ENCODE data around the gene MAGI1. TPM values are rescaled to one million over a fixed set of nuclear protein-coding genes. Genes with fewer than 3 reads are reported as not detected.

The MAGI1 gene
- total RNA-seq, 1 donor from 2014 or later = 33.1 TPM

- no peak for DNase-seq (ENCODE audit: missing footprints)
- no peak for ATAC-seq
- intact Hi-C loops (cut with DNase I) = no loop called here
Observed at GRCh38 chr3:65659396-65659795, 379.3 kb downstream of the MAGI1 start.

- DNase-seq (ENCODE audit: missing footprints) = no peak
- intact Hi-C loops (cut with DNase I) = no loop called here
- ATAC-seq = no peak
Observed at GRCh38 chr3:65658401-65658800, 380.3 kb downstream of the MAGI1 start.

GRCh38 chr3:65655061-65655460 is 383.7 kb downstream of the MAGI1 start:
- ATAC-seq (no peak), DNase-seq (ENCODE audit: missing footprints) (no peak)

GRCh38 chr3:65653731-65654130 is 385.0 kb downstream of the MAGI1 start:
- ATAC-seq (no peak), DNase-seq (ENCODE audit: missing footprints) (no peak)
- intact Hi-C loops (cut with DNase I) = no loop called here

More at GRCh38 chr3:65655061-65655460, 383.7 kb downstream of the MAGI1 start:
- intact Hi-C loops (cut with DNase I) = no loop called here

GRCh38 chr3:65650247-65650646 is 388.5 kb downstream of the MAGI1 start:
- intact Hi-C loops (cut with DNase I) = no loop called here
- DNase-seq (ENCODE audit: missing footprints) (no peak), ATAC-seq (no peak)

GRCh38 chr3:65647369-65647768 is 391.3 kb downstream of the MAGI1 start:
- DNase-seq (ENCODE audit: missing footprints) = no peak
- ATAC-seq = no peak
- intact Hi-C loops (cut with DNase I) = no loop called here

- ATAC-seq (peak; percentile 23), DNase-seq (ENCODE audit: missing footprints) (no peak)
- intact Hi-C loops (cut with DNase I) = no loop called here
Observed at GRCh38 chr3:65642883-65643282, 395.8 kb downstream of the MAGI1 start.

GRCh38 chr3:65641777-65642176 is 396.9 kb downstream of the MAGI1 start:
- intact Hi-C loops (cut with DNase I) = no loop called here
- ATAC-seq (no peak), DNase-seq (ENCODE audit: missing footprints) (no peak)

GRCh38 chr3:65641045-65641444 is 397.7 kb downstream of the MAGI1 start:
- intact Hi-C loops (cut with DNase I) = no loop called here
- DNase-seq (ENCODE audit: missing footprints) = no peak

GRCh38 chr3:65639444-65639843 is 399.3 kb downstream of the MAGI1 start:
- no peak for DNase-seq (ENCODE audit: missing footprints)
- no peak for ATAC-seq
- intact Hi-C loops (cut with DNase I) = no loop called here

More at GRCh38 chr3:65641045-65641444, 397.7 kb downstream of the MAGI1 start:
- no peak for ATAC-seq

GRCh38 chr3:65638301-65638700 is 400.4 kb downstream of the MAGI1 start:
- ATAC-seq (no peak), DNase-seq (ENCODE audit: missing footprints) (no peak)
- intact Hi-C loops (cut with DNase I) = no loop called here

- ATAC-seq (no peak), DNase-seq (ENCODE audit: missing footprints) (no peak)
- intact Hi-C loops (cut with DNase I) = no loop called here
Observed at GRCh38 chr3:65636326-65636725, 402.4 kb downstream of the MAGI1 start.

GRCh38 chr3:65635657-65636056 is 403.1 kb downstream of the MAGI1 start:
- DNase-seq (ENCODE audit: missing footprints) (no peak), ATAC-seq (no peak)
- intact Hi-C loops (cut with DNase I) = no loop called here

- ATAC-seq (no peak), DNase-seq (ENCODE audit: missing footprints) (no peak)
- intact Hi-C loops (cut with DNase I) = no loop called here
Observed at GRCh38 chr3:65633018-65633638, 405.6 kb downstream of the MAGI1 start.

GRCh38 chr3:65632414-65632813 is 406.3 kb downstream of the MAGI1 start:
- intact Hi-C loops (cut with DNase I) = no loop called here
- no peak for DNase-seq (ENCODE audit: missing footprints)
- ATAC-seq = no peak

- ATAC-seq = no peak
- intact Hi-C loops (cut with DNase I) = no loop called here
Observed at GRCh38 chr3:65628978-65629377, 409.7 kb downstream of the MAGI1 start.

GRCh38 chr3:65627062-65627461 is 411.7 kb downstream of the MAGI1 start:
- no peak for ATAC-seq
- intact Hi-C loops (cut with DNase I) = no loop called here
- no peak for DNase-seq (ENCODE audit: missing footprints)

More at GRCh38 chr3:65628978-65629377, 409.7 kb downstream of the MAGI1 start:
- no peak for DNase-seq (ENCODE audit: missing footprints)

GRCh38 chr3:65625305-65625704 is 413.4 kb downstream of the MAGI1 start:
- ATAC-seq = no peak
- no peak for DNase-seq (ENCODE audit: missing footprints)
- intact Hi-C loops (cut with DNase I) = no loop called here

- intact Hi-C loops (cut with DNase I) = no loop called here
- ATAC-seq (no peak), DNase-seq (ENCODE audit: missing footprints) (no peak)
Observed at GRCh38 chr3:65623362-65623761, 415.4 kb downstream of the MAGI1 start.

GRCh38 chr3:65619888-65620287 is 418.8 kb downstream of the MAGI1 start:
- no peak for DNase-seq (ENCODE audit: missing footprints)
- intact Hi-C loops (cut with DNase I) = no loop called here
- ATAC-seq = no peak

GRCh38 chr3:65619451-65619881 is 419.3 kb downstream of the MAGI1 start:
- ATAC-seq (no peak), DNase-seq (ENCODE audit: missing footprints) (no peak)
- intact Hi-C loops (cut with DNase I) = no loop called here

Data from Right ventricle myocardium inferior (tissue), 1 donor.